Left kidney (tissue), 2 donors: Measurements from ENCODE around the gene CNKSR3. TPM values are rescaled to one million over a fixed set of nuclear protein-coding genes. Genes with fewer than 3 reads are reported as not detected.

Experiments used
- DNase-seq: peaks from one replicate; pipeline ENCODE4 v3.0.0-alpha.2; 2013
- polyA plus RNA-seq: library from polyadenylated mRNA; unstranded; fragments of 120-200 nt; gene quantifications from one replicate; pipeline ENCODE4 v1.2.1, GENCODE V29; 2013; ENCODE audit not compliant: insufficient read length

CNKSR3 gene
- polyA plus RNA-seq, 1 donor: 58.4 TPM

DNA sequence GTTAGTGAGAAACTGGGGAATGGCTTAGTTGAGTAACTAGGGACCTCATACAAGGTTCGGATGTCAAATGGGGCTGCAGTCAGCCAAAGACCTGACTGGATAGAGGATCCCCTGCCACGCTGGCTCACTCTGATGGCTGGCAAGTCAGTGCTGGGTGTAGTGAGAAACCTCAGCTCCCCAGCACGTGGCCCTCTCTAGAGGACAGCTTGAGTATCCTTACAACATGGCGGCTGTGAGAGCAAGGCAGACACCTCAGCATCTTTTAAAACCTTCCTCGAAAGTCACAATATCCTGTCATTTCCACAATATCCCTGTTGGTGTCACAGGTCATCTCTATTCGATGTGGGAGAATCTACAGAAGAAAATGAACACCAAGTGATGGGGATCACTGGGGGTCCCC lies 127.2 kb downstream of the CNKSR3 start:
- no peak for DNase-seq

GRCh38 chr6:154382740-154383139 lies 127.7 kb downstream of the CNKSR3 start:
- DNase-seq: no peak

GRCh38 chr6:154381548-154381947 lies 128.9 kb downstream of the CNKSR3 start:
- DNase-seq: no peak

DNA sequence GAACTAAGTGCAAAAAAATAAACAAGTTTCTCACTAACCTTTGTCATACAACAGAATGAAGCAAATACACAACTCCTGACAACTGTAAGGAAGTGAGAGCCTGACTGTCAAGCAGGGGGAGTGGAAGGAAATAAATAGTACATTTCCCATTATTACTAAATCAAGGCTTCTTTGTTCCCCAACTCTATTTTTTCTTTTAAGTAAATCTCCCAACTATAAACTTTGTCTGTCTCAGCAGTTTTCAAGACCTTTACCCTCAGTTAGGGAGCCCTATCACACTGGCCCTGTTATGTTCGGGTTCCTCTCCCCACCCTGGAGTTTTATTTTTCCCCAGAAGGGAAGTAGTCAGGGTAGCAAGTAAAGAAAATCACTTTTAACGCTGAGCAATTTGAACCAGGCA lies 129.7 kb downstream of the CNKSR3 start:
- DNase-seq: no peak

GRCh38 chr6:154379585-154379984 lies 130.9 kb downstream of the CNKSR3 start:
- DNase-seq: no peak

GRCh38 chr6:154378518-154378917 lies 132.0 kb downstream of the CNKSR3 start:
- no peak for DNase-seq

DNA sequence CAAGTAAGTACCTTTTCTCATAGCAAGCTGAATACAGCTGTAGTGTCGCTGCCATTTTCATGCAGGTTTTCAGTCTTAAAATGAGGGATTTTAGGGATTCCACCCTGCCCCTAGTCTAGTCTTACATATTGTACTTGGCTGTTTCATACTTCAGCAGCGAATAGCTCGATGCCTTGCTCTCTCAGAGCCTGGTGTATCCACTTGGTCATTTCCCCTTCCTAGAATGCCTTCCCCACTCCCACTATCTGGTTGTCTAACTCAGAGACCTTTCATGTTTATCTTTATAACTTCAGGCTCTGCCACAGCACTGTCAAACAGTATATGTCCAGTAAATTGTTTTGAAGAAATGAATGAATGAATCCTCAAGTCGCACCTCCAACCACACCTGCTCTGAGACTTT lies 132.8 kb downstream of the CNKSR3 start:
- no peak for DNase-seq

GRCh38 chr6:154373971-154374370 lies 136.5 kb downstream of the CNKSR3 start:
- DNase-seq: no peak

GRCh38 chr6:154371281-154371680 lies 139.2 kb downstream of the CNKSR3 start:
- no peak for DNase-seq

GRCh38 chr6:154370545-154370944 lies 139.9 kb downstream of the CNKSR3 start:
- DNase-seq: no peak

DNA sequence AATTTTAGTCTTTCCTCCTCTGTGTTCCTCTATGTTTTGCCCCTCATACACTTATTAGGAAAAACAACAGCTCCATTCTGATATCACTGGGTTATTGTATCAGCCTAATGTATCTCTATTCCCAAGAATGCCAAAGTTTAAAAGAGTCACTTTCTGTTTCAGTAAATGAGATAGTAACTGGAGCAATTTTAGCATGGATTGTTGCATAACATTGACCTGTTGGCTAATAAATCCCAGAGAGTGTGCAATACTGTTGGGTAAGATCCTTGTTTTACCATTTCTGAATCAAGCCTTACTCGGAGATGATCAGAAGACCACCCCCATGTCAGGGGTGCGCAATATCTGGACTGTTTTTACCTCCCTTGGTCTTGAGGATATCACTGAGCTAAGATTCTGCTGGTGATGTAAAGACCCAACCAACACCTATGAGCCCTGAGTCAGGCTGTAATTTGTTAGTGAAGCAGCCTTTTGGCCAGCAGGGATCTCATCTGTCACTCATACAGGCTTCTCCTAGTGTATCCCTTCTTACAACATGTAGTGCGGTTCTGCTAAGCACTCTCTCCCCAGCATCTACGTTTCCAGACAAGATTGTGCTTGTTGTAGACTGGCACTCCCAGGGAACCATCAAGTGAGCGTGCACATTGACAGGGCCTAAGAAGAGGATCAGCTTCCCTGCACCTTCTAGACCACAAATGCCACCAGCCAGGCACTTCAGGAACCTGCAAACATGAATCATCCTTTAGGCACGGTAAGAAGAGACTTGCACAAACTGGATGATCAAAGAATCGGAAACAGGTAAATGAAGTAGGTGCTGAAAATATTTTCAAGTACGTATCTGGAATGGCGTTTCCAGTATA lies 142.4 kb downstream of the CNKSR3 start:
- no peak for DNase-seq

DNA sequence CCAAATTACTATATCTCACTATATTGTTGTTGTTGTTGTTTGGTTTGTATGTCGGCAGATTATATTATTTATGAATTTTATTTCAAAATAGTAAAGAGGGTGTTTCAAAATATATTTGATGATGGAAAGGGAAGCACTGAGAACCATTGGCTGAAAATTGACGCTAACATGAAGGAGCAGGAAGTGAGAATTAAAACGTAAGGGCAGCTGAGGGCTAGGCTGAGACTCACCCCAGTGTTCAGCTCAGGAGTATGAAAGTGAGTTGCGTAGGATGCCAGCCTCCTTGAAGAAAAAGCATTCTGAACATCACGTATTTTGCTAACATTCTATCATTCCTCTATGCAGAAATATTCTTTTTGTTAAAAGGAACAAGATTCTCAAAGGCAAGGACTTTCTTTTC lies 143.1 kb downstream of the CNKSR3 start:
- no peak for DNase-seq

DNA sequence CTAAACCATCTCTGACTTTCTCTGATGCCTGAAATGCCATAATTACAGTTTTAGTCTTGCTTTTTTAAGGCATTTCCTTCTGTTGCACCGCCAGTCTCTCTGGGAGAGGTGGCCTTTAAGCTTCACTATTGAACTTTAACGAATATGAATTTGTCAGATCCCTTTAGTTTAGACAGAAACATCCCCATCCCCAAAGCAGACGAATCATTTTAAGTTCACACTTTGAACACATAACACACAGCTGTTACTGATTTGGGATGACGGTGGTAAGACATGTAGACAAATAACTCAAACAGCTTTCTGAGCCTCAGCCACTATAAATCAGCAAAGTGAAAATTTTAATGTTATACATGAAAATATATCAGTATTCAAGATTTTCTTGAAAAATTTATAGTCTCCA lies 146.7 kb downstream of the CNKSR3 start:
- DNase-seq: no peak

DNA sequence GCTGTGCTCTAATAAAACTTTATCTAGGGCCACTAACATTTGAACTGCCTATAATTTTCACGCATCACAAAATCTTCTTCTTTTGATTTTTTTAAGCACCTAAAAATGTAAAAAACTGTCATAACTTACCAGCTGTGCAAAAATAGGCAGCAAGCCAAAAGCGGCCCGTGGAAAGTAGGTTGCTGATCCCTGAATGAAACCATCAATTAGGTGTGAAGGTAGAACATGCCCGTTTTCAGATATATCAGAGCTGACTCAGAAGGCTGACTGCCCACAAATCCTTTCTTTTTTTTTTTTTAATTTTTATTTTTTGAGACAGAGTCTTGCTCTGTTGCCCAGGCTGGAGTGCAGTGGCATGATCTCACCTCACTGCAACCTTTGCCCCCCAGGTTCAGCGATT lies 149.0 kb downstream of the CNKSR3 start:
- no peak for DNase-seq

- no peak for DNase-seq
These were observed 150.0 kb downstream of the CNKSR3 start for GRCh38 chr6:154360476-154360875.

GRCh38 chr6:154359679-154360078 lies 150.8 kb downstream of the CNKSR3 start:
- DNase-seq: no peak

GRCh38 chr6:154359161-154359574 lies 151.3 kb downstream of the CNKSR3 start:
- DNase-seq: no peak

GRCh38 chr6:154358019-154358545 lies 152.4 kb downstream of the CNKSR3 start:
- no peak for DNase-seq

GRCh38 chr6:154356690-154357089 lies 153.8 kb downstream of the CNKSR3 start, which contains the start of gene IPCEF1:
Gene IPCEF1, minus strand, starts transcription at chr6:154356803. Its CDS starts 90,856 bp downstream, at chr6:154265947.
- DNase-seq: no peak

DNA sequence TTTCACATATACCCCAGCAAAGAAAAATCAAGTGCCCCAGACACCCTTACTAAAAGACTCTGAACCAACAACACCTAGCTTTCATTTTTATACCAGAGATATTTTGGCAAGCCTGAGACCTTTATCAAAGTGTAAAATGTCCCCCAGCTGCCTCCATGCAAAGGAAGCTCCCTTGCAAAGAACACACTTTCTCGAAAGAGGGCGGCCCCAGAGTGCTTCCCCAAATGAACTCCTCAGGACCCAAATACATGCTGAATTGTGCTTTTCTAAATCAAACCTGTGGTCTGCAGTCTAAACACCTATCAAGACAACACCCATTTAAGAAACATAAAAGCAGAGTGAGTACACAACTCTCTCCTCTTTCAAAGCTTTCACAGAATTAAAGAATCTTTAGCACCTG lies 154.4 kb downstream of the CNKSR3 start:
- no peak for DNase-seq

DNA sequence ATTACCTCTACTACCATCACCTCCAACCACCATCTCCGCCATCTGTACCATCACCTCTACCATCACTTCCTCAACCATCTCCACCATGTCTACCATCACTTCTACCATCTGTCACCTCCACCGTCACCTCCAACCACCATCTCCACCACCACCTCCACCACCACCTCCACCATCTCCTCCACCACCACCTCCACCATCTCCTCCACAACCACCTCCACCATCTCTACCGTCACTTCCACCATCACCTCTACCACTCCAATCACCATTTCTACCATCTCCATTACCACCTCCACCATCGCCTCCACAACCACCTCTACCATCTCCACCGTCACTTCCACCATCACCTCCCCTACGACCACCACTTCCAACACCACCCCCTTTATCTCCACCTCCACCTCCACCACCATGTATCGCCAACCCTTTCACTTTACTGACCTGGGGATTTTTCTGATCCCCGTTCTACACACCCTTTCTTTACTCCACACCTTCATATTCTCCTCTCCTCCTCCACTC lies 156.2 kb downstream of the CNKSR3 start:
- DNase-seq: no peak

GRCh38 chr6:154353626-154354025 lies 156.9 kb downstream of the CNKSR3 start:
- DNase-seq: no peak

DNA sequence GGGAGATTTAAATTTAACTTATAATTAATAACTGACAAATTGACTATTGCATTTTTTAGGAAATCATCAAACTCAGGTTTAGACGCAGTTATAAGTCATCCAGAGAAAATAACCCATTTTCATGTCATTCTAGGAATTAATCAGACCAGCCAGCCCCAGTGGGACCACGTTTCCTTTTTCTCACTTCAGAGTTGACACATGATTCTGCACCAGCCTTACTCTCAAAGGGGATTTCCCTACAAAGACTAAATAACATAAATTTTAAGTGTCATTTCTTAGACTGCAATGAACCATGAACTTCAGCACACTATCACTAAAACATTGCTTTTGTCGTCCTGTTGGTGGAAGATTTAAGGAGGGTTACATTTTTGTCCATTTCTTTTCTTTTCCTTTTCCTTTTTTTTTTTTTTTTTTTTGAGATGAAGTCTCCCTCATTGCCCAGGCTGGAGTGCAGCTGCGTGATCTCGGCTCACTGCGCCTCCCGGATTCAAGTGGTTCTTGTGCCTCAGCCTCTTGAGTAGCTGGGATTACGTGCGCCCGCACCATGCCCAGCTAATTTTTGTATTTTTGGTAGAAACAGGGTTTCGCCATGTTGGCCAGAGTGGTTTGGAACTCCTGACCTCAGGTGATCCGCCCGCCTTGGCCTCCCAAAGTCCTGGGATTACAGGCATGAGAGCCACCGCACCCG lies 157.4 kb downstream of the CNKSR3 start:
- DNase-seq: no peak
